ENCODE measurements around the gene TUBB6. TPM values are rescaled to one million over a fixed set of nuclear protein-coding genes. Genes with fewer than 3 reads are reported as not detected.

Gene TUBB6
- total and polyA plus RNA-seq, 2 of the 13 experiments (the other 11 are each of a cell fraction or from before 2014, with no cell fraction given), result 9.9 to 28.6 TPM

Small RNA genes lying within 50 kb of the gene (small RNA-seq; reads per million reads assigned to genes)
- gene RNU6-170P (ENCODE audit: insufficient read depth in 2 of 3, insufficient read length in 3 of 3, low read depth in 2 of 3, low replicate concordance in 1 of 3), result 0 reads per million in 3 experiments

Other genes with a start within 250 kb of the TUBB6 start
- gene ANKRD62, start 214.4 kb upstream of the TUBB6 start, total RNA-seq (2016; rRNA removed; fragmentation: Illumina TruSeq; extraction: Trizol), result not detected in 2 replicates
- not detected in 2 replicates for gene ANKRD62, start 214.4 kb upstream of the TUBB6 start, polyA plus RNA-seq (2011; rRNA removed)
- not detected in 2 replicates for gene CIDEA, start 53.9 kb upstream of the TUBB6 start, total RNA-seq (2016; rRNA removed; fragmentation: Illumina TruSeq; extraction: Trizol)
- not detected in 2 replicates for gene CIDEA, start 53.9 kb upstream of the TUBB6 start, polyA plus RNA-seq (2011; rRNA removed)
- gene AFG3L2, start 69.0 kb downstream of the TUBB6 start, total RNA-seq (2016; rRNA removed; fragmentation: Illumina TruSeq; extraction: Trizol), result 86.3 and 86.9 TPM in 2 replicates
- 26.2 and 28.6 TPM in 2 replicates for gene AFG3L2, start 69.0 kb downstream of the TUBB6 start, polyA plus RNA-seq (2011; rRNA removed)
- 5.5 and 11.0 TPM in 2 replicates for gene PRELID3A, start 99.7 kb downstream of the TUBB6 start, total RNA-seq (2016; rRNA removed; fragmentation: Illumina TruSeq; extraction: Trizol)
- gene PRELID3A, start 99.7 kb downstream of the TUBB6 start, polyA plus RNA-seq (2011; rRNA removed), result 7.2 and 10.3 TPM in 2 replicates

Measured in HepG2 (cell line).